ENCODE results near the gene ARHGEF33.

DNA sequence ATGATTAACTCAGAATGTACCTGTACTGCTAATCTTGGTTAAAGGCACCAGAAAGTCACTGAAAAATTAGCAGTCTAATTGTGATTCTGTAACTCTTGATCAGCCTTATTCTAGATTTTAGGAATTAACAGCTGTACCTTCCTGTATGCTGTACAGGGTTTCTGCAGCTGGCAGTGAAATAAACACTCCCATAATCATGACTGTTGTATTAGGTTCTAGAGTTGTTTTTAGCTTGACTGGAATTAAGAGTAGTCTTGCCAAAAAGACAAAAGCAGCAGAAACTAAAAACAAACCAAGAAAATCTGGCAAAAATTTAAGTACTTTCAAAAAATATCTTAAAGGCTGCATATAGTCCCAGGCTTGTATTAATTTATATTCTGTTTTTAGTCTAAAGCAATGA, 127.7 kb downstream of the ARHGEF33 start:
- TF ChIP-seq RAD21 (IDR thresholded peaks at IDR 0.05; ENCODE audit: low read depth) (no peak), TCF7L2 (IDR thresholded peaks at IDR 0.05; ENCODE audit: borderline replicate concordance, extremely low read depth, insufficient read depth, insufficient read length) (no peak), EZH2 (IDR thresholded peaks at IDR 0.05) (no peak), EZH2phosphoT487 (IDR thresholded peaks at IDR 0.05; ENCODE audit: borderline replicate concordance) (no peak), POLR2A (IDR thresholded peaks at IDR 0.05; ENCODE audit: borderline replicate concordance, extremely low read depth, insufficient read depth, insufficient read length) (no peak), EGR1 (IDR thresholded peaks at IDR 0.05; ENCODE audit: low read depth) (no peak), CBX3 (IDR thresholded peaks at IDR 0.05; ENCODE audit: low read depth) (no peak), YY1 (IDR thresholded peaks at IDR 0.05; ENCODE audit: extremely low read depth, insufficient replicate concordance, low read depth, low read length) (no peak), CEBPB (IDR thresholded peaks at IDR 0.05; ENCODE audit: low read depth) (no peak), JUND (IDR thresholded peaks at IDR 0.05) (no peak)
- TF ChIP-seq, protein P1, sequence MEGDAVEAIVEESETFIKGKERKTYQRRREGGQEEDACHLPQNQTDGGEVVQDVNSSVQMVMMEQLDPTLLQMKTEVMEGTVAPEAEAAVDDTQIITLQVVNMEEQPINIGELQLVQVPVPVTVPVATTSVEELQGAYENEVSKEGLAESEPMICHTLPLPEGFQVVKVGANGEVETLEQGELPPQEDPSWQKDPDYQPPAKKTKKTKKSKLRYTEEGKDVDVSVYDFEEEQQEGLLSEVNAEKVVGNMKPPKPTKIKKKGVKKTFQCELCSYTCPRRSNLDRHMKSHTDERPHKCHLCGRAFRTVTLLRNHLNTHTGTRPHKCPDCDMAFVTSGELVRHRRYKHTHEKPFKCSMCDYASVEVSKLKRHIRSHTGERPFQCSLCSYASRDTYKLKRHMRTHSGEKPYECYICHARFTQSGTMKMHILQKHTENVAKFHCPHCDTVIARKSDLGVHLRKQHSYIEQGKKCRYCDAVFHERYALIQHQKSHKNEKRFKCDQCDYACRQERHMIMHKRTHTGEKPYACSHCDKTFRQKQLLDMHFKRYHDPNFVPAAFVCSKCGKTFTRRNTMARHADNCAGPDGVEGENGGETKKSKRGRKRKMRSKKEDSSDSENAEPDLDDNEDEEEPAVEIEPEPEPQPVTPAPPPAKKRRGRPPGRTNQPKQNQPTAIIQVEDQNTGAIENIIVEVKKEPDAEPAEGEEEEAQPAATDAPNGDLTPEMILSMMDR (IDR thresholded peaks at IDR 0.05 in 2 of 3, conservative IDR thresholded peaks at IDR 0.05 in 1 of 3; ENCODE audit: borderline replicate concordance in 1 of 3, insufficient read depth in 1 of 3, low read depth in 2 of 3, low read length in 2 of 3), result no peak

Measured in HCT116 (cell line).